Sciatic nerve (tissue), 2 donors: ENCODE results near the gene SLC6A20. TPM values are rescaled to one million over a fixed set of nuclear protein-coding genes. Genes with fewer than 3 reads are reported as not detected.
"Not testable (repeated sequence)": the region's sequence is repeated elsewhere in the genome, so short reads cannot be mapped to it uniquely, and the experiment has no call there.

ENCODE experiments used
- ATAC-seq: fragments of 200-7000 bp; cut with Tn5 transposase; one replicate; pipeline ENCODE4 v1.9.1; 2020; ENCODE audit warnings: mild to moderate bottlenecking, moderate library complexity
- DNase-seq: peaks from one replicate; pipeline ENCODE4 v3.0.0-alpha.2; 2020; ENCODE audit warnings: low spot score
- intact Hi-C: fragments of 100-400 bp; cut with DNase I; formaldehyde crosslinking; loops from one replicate; pipeline ENCODE4 v1.14.2; 2022
- total RNA-seq: library from RNA; stranded (reverse); fragmentation: NEBNext Ultra II Directional; extraction: Animal tissue kit (Norgen Biotek cat#: 25700); gene quantifications from one replicate; pipeline ENCODE4 v1.2.1, GENCODE V29; 2021
- donor health status: DM: no; HTN: no; CAD: no.
- donor health status: DM: no; HTN: no; CAD: no.

SLC6A20 gene
- total RNA-seq, 1 donor from 2014 or later, result 8.2 TPM

- intact Hi-C loops, result no loop called here
- no peak for DNase-seq
- ATAC-seq, result no peak
These were observed 31.0 kb downstream of the SLC6A20 start for GRCh38 chr3:45765266-45765851.

DNA sequence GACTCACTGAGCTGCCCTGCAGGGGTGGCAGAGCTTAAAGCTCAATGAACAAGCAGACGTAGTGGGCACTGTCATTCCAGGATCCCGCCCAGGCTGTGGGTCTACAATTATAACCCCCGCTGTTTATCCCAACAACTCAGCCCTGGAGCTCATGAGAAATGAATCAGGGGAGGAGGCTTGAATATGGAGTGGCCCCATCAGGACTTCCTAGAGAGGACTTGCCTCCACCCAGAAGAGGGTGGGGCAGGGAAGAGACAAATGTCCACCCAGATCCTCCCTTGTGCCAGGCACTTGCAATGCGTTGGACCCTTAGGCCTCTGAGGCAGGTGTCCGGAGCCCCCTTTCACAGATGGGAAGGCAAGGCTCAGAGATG lies 33.0 kb downstream of the SLC6A20 start:
- DNase-seq (no peak), ATAC-seq (no peak)
- intact Hi-C loops, result loop anchor here (5.0 kb wide), 1 partner anchor 174 kb away; no protein-coding TSS in a partner anchor

DNA sequence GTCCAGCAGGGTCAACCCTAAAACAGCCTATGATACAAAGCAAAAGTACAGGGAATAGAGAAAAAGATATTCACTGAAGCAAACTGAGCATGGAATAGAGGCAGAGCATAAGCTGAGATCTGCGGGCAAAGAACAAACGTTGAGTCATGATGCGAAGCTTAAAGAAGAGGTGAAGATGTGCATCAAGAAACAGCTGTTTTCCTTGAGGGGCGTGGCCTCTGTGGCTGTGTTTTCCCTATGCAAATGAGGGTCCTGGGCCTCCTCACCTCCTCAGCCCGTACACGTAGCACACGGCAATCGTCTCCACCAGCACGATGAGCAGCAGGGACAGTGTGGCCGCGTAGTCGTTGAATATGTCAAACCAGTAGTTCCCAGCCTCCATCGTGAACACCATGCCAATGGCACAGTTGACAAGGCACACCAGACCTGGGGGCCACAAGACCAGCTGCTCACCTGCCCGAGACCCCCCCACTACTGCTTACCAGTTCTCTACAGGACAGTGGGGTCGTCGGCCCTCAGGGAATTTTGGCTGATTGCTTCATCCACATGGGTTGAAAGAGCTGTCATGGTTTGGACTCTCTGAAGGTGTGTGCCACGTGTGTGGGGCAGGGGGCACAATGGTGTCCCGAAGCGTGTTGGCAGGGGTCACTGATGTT lies 33.6 kb downstream of the SLC6A20 start:
- DNase-seq (no peak), ATAC-seq (no peak)
- intact Hi-C loops, result loop anchor here (5.0 kb wide), 1 partner anchor 175 kb away; no protein-coding TSS in a partner anchor

- no peak for DNase-seq
- intact Hi-C loops, result loop anchor here (5.0 kb wide), 1 partner anchor 175 kb away; no protein-coding TSS in a partner anchor
- ATAC-seq, result peak; percentile 16
These were observed 34.5 kb downstream of the SLC6A20 start for GRCh38 chr3:45761831-45762230.

DNA sequence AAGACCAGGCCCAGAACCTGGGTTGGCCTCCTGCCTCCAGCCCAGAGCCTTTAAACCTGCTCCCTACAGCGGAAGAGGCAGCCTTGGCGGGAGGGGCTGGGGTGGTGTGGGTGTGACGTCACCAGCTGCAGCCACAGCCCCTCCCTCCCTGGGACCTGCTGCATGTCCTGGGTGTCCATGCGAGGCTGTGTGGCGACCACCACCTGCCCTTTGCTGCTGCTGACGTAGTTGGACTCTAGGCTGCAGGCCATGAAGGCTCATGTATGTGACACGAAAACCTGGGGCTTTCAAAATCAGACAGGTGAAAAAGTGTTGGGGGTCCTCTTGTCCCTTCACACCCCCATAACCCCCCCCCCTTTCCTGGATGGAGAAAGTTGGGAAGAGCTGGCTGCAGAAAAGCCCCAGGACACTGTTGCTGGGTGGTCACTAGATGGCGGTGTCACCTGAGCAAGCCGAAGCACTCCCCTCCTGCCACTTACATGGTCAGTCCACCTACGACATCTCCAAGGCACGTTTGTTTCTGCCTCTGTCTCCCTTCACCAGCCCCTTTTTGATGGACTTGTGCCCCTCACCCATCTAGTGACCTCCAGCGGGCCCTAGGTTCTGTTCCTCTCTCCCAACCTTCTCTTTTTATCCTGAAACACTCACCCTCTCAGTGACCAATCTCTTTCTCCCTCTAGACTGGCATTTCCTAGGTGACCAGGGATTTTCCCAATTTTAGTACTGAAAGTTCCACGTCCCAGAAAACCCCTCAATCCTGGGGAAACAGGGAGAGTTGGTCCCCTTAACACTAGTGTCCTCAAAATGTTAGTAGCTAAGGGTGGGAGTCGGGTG lies 35.2 kb downstream of the SLC6A20 start:
- ATAC-seq, result peak; percentile 91
- intact Hi-C loops, result loop anchor here (5.0 kb wide), 1 partner anchor 176 kb away; no protein-coding TSS in a partner anchor
- no peak for DNase-seq

- ATAC-seq (no peak), DNase-seq (no peak)
- intact Hi-C loops, result loop anchor here (5.0 kb wide), 1 partner anchor 177 kb away; no protein-coding TSS in a partner anchor
These were observed 36.5 kb downstream of the SLC6A20 start for GRCh38 chr3:45759851-45760250.

DNA sequence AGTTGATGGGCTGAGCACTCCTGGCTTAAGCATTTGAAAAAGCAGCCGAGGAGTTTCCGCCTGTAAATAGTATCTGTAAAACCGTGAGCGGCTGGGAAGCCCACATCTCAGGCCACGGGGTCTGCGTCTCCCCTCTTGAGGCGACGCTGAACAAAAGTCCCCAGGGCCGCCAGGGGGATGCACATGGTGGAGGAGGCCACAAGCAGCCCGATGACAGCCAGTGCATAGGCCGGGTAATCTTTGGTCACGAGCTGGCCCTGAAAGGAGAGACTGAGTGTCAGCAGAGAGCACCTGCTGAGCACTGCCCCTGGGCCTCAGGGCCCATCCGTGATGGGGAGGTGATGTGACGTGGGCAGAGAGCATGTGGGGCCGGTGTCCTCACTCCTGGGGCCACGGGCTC lies 37.5 kb downstream of the SLC6A20 start:
- intact Hi-C loops, result no loop called here
- ATAC-seq (no peak), DNase-seq (no peak)

GRCh38 chr3:45757141-45757540 lies 39.2 kb downstream of the SLC6A20 start:
- intact Hi-C loops, DNase-seq, ATAC-seq: not testable (repeated sequence)

DNA sequence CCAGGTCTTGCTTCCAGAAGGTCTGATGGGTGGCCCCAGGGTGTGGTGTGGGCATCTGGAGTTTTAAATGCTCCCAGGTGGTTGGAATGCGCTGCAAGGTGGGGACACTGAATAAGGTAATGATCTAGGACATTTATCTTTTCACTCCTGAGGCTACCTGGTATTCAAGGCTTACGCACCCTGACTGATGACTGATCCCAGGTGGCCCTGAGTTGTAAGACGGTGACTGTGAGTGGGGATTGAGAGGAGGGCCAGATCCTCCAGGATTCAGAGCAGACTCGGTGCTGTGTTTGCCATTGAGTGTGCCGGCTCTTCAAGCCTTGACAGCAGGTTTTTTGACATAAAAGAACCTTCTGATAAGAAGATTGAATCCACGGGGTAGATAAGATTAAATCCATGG lies 40.3 kb downstream of the SLC6A20 start:
- ATAC-seq (no peak), DNase-seq (no peak)
- intact Hi-C loops, result no loop called here

DNA sequence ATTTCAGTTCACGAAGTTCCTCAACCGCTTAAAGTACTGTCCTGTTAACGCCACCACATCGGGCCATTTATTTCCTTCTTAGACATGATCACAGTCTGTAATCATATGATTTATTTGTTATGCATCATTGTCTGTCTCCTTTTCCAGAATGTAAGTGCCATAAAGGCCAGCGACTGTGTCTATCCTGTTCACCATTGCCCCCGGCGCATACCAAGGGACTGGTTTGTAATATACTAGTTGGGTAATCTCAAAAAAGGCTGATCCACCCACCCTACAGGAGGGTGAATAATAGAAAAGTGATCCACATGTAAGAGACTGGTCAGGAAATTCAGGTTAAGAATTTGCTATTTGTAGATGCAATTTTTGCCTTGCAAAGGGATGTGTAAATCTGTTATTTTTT lies 41.9 kb downstream of the SLC6A20 start:
- ATAC-seq (no peak), DNase-seq (no peak)
- intact Hi-C loops, result no loop called here

DNA sequence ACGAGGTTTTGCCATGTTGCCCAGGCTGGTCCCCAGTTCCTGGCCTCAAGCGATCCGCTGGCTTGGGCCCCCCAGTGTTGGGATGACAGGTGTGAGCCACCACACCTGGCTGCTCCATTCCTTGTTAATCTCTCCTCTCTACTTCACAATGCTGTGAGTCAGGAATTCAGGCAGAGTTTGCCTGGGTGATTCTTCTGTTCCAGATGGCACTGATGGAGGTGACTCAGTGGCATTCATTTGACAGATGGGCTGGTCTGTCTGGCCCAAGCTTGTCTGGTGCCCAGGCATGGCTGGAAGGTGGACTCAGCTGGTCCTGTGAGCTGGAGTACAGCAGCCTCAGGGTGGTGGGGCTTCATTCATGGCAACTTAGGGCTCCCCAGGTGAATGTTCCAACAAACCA lies 43.2 kb downstream of the SLC6A20 start:
- DNase-seq, result no peak
- intact Hi-C loops, result no loop called here
- ATAC-seq, result no peak

GRCh38 chr3:45751537-45752242 lies 44.6 kb downstream of the SLC6A20 start:
- no peak for DNase-seq
- intact Hi-C loops, result no loop called here
- no peak for ATAC-seq

DNA sequence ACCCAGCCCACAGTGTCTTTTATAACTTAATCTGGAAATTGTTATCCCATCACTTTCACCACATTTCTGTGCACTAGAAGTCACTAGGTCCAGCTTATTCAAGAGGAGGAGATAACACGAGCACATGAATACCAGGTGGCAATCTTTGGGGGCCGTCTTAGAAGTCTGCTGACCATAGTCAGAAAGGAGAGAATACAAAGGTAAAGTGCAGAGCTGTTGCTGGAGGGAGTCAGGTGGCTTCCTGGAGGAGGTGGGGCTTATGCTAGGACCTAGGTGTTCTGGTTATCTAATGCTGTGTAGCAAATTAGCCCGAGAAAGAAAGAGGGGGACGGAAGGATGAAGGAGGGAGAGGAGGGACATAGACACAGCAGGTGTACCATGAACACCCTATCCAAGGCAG lies 46.5 kb downstream of the SLC6A20 start:
- intact Hi-C loops, result no loop called here
- no peak for DNase-seq
- ATAC-seq, result no peak

- intact Hi-C loops, DNase-seq, ATAC-seq: not testable (repeated sequence)
These were observed 47.2 kb downstream of the SLC6A20 start for GRCh38 chr3:45749036-45749600.

DNA sequence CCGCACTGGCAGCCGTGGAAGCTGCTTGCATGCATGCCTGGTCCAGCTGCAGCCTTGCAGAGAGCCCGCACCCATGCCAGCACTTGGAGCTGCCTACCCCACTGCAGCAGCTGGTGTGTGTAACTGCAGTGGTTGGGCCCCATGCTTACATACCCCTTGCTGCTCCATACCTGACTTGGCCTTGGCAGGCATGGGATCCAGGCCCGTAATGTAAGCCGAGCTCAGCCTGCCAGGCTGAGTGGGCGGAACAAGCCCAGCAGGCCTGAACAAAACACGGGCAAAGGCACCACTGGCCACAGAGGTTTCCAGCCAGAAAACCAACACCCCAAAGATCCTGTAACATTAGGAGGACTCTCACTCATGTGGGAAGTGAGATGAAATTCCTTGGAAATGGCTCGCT lies 48.3 kb downstream of the SLC6A20 start:
- no peak for ATAC-seq
- no peak for DNase-seq
- intact Hi-C loops, result no loop called here

GRCh38 chr3:45746777-45747622 lies 49.3 kb downstream of the SLC6A20 start:
- no peak for DNase-seq
- ATAC-seq, result peak; percentile 34
- intact Hi-C loops, result no loop called here

DNA sequence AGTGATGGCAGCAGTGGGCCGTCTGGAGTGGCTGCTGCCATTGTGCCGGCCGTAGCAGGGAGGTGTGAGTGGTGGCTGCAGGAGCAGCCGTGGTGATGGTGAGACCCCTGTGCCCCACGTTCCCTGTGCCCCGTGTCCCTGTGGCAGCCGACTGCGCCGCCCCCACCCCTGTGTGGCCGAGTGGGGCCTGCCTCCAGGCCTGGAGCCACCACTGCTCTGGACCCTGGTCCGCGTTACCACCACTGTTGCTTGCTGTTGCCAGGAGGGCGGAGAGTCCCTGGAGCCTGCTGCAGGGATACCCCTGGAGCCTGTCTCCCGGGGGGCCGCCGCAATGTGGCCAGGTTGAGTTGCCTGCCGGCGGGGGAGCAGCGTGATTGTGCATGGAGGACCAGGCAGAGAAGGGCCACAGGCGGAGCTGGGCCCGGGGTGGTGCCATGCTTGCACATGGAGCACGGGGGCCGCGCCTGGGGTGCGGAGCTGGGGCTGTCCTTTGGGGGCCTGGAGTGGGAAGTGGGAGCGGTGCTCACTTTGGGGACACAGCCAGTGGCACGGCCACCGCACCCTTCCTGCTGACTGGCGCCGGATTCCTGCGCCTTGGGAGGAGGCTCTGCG lies 50.1 kb downstream of the SLC6A20 start:
- ATAC-seq (peak; percentile 17), DNase-seq (no peak)
- intact Hi-C loops, result no loop called here
